22Rv1 (cell line): ENCODE data around the gene TBX15.

ENCODE experiments used
- CTCF ChIP-seq: fragments of 450-650 bp; IDR thresholded peaks from 2 replicates; pipeline ENCODE4 v1.5.1; 2017; ENCODE audit warnings: mild to moderate bottlenecking
- ZFX ChIP-seq: fragments of 450-650 bp; IDR thresholded peaks from 2 replicates; pipeline ENCODE4 v1.6.1; 2017; ENCODE audit warnings: antibody characterized with exemption, borderline replicate concordance

GRCh38 chr1:118861216-118861615, 126.9 kb downstream of the TBX15 start:
- TF ChIP-seq CTCF, result no peak
- TF ChIP-seq ZFX, result no peak
